Ovary (tissue), 9 donors: ENCODE results near the gene ABCG8. TPM values are rescaled to one million over a fixed set of nuclear protein-coding genes. Genes with fewer than 3 reads are reported as not detected.
A peak's percentile ranks its signal among the peaks of the same experiment; 100 is the strongest.

ENCODE experiments used
- DNase-seq, 5 donors: peaks; one replicate each; pipeline ENCODE4 v3.0.0-alpha.2; 2019 to 2020
- H3K27ac ChIP-seq, 2 donors: fragments of 200-600 bp; one replicate each; pipeline versions ENCODE4 v1.5.1 to v1.8.0; 2019 to 2022
- H3K27me3 ChIP-seq: fragments of 200-600 bp; one replicate; pipeline ENCODE4 v1.8.0; 2022
- H3K36me3 ChIP-seq: fragments of 200-600 bp; sonication (generic); one replicate; pipeline ENCODE4 v1.5.1; 2019
- H3K4me1 ChIP-seq: one replicate; pipeline ENCODE4 v1.8.1; 2013; ENCODE audit warnings: mild to moderate bottlenecking, moderate library complexity; ENCODE audit not compliant: insufficient read depth
- H3K4me3 ChIP-seq: fragments of 200-600 bp; sonication (generic); one replicate; pipeline ENCODE4 v1.5.1; 2017
- H3K9me3 ChIP-seq, 2 donors: fragments of 200-600 bp in 1 of 2; sonication (generic) in 1 of 2; one replicate each; pipeline versions ENCODE4 v1.5.1 to v1.8.1; 2013 to 2019; ENCODE audit warnings: mild to moderate bottlenecking in 1 of 2, moderate library complexity in 1 of 2
- CTCF ChIP-seq, 3 donors: fragments of 450-650 bp in 2 of 3; fragments of 200-600 bp in 1 of 3; IDR thresholded peaks; one replicate each; pipeline versions ENCODE4 v1.5.1 to v1.8.0; 2016 to 2022; ENCODE audit warnings: antibody characterized with exemption in 3 of 3, mild to moderate bottlenecking in 1 of 3
- EP300 ChIP-seq: sonication (generic); formaldehyde crosslinking; IDR thresholded peaks from one replicate; pipeline ENCODE4 v1.6.1; 2017; ENCODE audit warnings: antibody characterized with exemption
- POLR2A ChIP-seq: fragments of 450-650 bp; IDR thresholded peaks from one replicate; pipeline ENCODE4 v1.6.1; 2017; ENCODE audit warnings: antibody characterized with exemption, mild to moderate bottlenecking, moderate library complexity
- WGBS, 3 donors: extraction: QIAGEN DNeasy Blood & Tissue Kit in 1 of 3; methylation state at CpG; one replicate each; pipeline versions ENCODE4 v1.1.5 to v1.1.7; 2013 to 2017; 5-methylcytosine and 5-hydroxymethylcytosine counted together
- intact Hi-C, 4 donors: fragments of 100-400 bp; cut with DNase I; formaldehyde crosslinking; loops; one replicate each; pipeline versions ENCODE4 v1.11.0 to v1.15.1; 2022 to 2023
- polyA plus RNA-seq, 2 donors: library from polyadenylated mRNA; stranded (reverse); fragments of 200-250 nt in 1 of 2; fragments of 350-450 nt in 1 of 2; fragmentation: Illumina TruSeq in 1 of 2; extraction: RNeasy Lipid Tissue Mini Kit (QIAGEN cat#74804) in 1 of 2; gene quantifications; one replicate each; pipeline ENCODE4 v1.2.3, GENCODE V29; 2013 to 2014
- total RNA-seq, 7 donors: library from RNA; depleted of rRNA in 2 of 7; stranded (reverse); fragments of >200 nt in 2 of 7; fragmentation: NEBNext Ultra II Directional in 3 of 7; extraction: Animal tissue kit (Norgen Biotek cat#: 25700) in 3 of 7; gene quantifications; one replicate each; pipeline versions ENCODE4 v1.1.0 to v1.2.4, GENCODE V29; 2016 to 2023
- donor health status: DM: no; HTN: no; CAD: no; lungs with moderate emphysema.
- donor health status: DM: no; HTN: no; CAD: no.
- donor health status: Bipolar disorder and iron deficiency.
- donor health status: DM: yes; HTN: yes; CAD: no.
- donor health status: DM: no; HTN: no; CAD: no.
- donor health status: DM: yes; HTN: yes; CAD: no.

ABCG8 gene
- total and polyA plus RNA-seq, 9 donors, result 0.02 to 0.08 (median 0.05) TPM; not detected in 6

GRCh38 chr2:43826305-43827250, 12.2 kb upstream of the ABCG8 start:
- WGBS, 3 donors, result 95% methylated on average over 17 of the region's 17 CpGs
- TF ChIP-seq POLR2A (no peak), EP300 (no peak), CTCF (IDR thresholded peaks at IDR 0.05) (no peak)
- no peaks in the 10 kb centered on the region for H3K4me1 ChIP-seq
- H3K36me3 ChIP-seq, result no peaks in the 10 kb centered on the region
- no peak for DNase-seq
- intact Hi-C loops, result no loop called here
- no peaks in the 10 kb centered on the region for H3K27me3 ChIP-seq
- H3K27ac ChIP-seq, result no peak overlapping the region
- H3K4me3 ChIP-seq, result no peak overlapping the region
- H3K9me3 ChIP-seq, result no peaks in the 10 kb centered on the region

GRCh38 chr2:43831543-43832294, 7.1 kb upstream of the ABCG8 start:
- WGBS, 3 donors, result 7 to 14% (median 13%) methylated on average over 29 to 54 of the region's 54 CpGs
- H3K9me3 ChIP-seq, result no peaks in the 10 kb centered on the region
- no peaks in the 10 kb centered on the region for H3K36me3 ChIP-seq
- no peak for TF ChIP-seq EP300
- no peak for TF ChIP-seq CTCF (IDR thresholded peaks at IDR 0.05)
- TF ChIP-seq POLR2A, result no peak
- no peak for DNase-seq
- H3K4me1 ChIP-seq, result no peaks in the 10 kb centered on the region
- intact Hi-C loops, result no loop called here
- no peak overlapping the region for H3K27ac ChIP-seq
- H3K27me3 ChIP-seq, result no peaks in the 10 kb centered on the region
- peak overlapping the region; percentile 20 for H3K4me3 ChIP-seq

GRCh38 chr2:43832457-43832856, 6.3 kb upstream of the ABCG8 start:
- H3K27ac ChIP-seq, result no peak overlapping the region
- TF ChIP-seq EP300 (no peak), POLR2A (no peak), CTCF (IDR thresholded peaks at IDR 0.05) (no peak)
- WGBS, 3 donors, result 40 to 45% (median 42%) methylated on average over 3 of the region's 3 CpGs
- DNase-seq, result no peak
- H3K36me3 ChIP-seq, result no peaks in the 10 kb centered on the region
- H3K4me3 ChIP-seq, result no peak overlapping the region
- H3K4me1 ChIP-seq, result no peaks in the 10 kb centered on the region
- no peaks in the 10 kb centered on the region for H3K9me3 ChIP-seq
- no peaks in the 10 kb centered on the region for H3K27me3 ChIP-seq
- intact Hi-C loops, result no loop called here

GRCh38 chr2:43837033-43837432, 1.7 kb upstream of the ABCG8 start:
- H3K9me3 ChIP-seq, result no peaks in the 10 kb centered on the region
- DNase-seq, result no peak
- H3K36me3 ChIP-seq, result no peaks in the 10 kb centered on the region
- no peak overlapping the region for H3K27ac ChIP-seq
- H3K4me3 ChIP-seq, result no peak overlapping the region
- TF ChIP-seq CTCF (IDR thresholded peaks at IDR 0.05) (no peak), POLR2A (no peak), EP300 (no peak)
- no peaks in the 10 kb centered on the region for H3K27me3 ChIP-seq
- H3K4me1 ChIP-seq, result no peaks in the 10 kb centered on the region
- 72 to 75% (median 72%) methylated on average over 4 of the region's 4 CpGs for WGBS, 3 donors
- intact Hi-C loops, result no loop called here
